Ectodermal cell (in vitro differentiated cells): Measurements from ENCODE around the gene LGALS3BP.

ENCODE experiments used
- H3K27ac ChIP-seq: 2 replicates; pipeline ENCODE4 v1.7.0; 2013; ENCODE audit warnings: mild to moderate bottlenecking, low read depth, low read length; ENCODE audit not compliant: insufficient read depth, poor library complexity, severe bottlenecking
- H3K27me3 ChIP-seq: 2 replicates; pipeline ENCODE4 v1.7.0; 2013; ENCODE audit warnings: mild to moderate bottlenecking, low read length; ENCODE audit not compliant: insufficient read depth, control insufficient read depth, poor library complexity, severe bottlenecking
- H3K36me3 ChIP-seq: one replicate; pipeline ENCODE4 v1.7.0; 2013; ENCODE audit warnings: low read length; ENCODE audit not compliant: control insufficient read depth, insufficient read depth
- H3K4me1 ChIP-seq: one replicate; pipeline ENCODE4 v1.7.0; 2013; ENCODE audit warnings: low read length; ENCODE audit not compliant: control insufficient read depth, insufficient read depth
- H3K4me3 ChIP-seq: 2 replicates; pipeline ENCODE4 v1.7.0; 2013; ENCODE audit warnings: low read depth, low read length, control low read depth; ENCODE audit not compliant: insufficient read depth
- H3K9me3 ChIP-seq: 2 replicates; pipeline ENCODE4 v1.7.0; 2013; ENCODE audit warnings: mild to moderate bottlenecking, low read length, moderate library complexity; ENCODE audit not compliant: control insufficient read depth
- WGBS, 2 experiments: methylation state at CpG; one replicate each; pipeline ENCODE4 v1.1.7; 2013; ENCODE audit warnings: missing lambda C conversion rate in 2 of 2; 5-methylcytosine and 5-hydroxymethylcytosine counted together

Gene LGALS3BP

DNA sequence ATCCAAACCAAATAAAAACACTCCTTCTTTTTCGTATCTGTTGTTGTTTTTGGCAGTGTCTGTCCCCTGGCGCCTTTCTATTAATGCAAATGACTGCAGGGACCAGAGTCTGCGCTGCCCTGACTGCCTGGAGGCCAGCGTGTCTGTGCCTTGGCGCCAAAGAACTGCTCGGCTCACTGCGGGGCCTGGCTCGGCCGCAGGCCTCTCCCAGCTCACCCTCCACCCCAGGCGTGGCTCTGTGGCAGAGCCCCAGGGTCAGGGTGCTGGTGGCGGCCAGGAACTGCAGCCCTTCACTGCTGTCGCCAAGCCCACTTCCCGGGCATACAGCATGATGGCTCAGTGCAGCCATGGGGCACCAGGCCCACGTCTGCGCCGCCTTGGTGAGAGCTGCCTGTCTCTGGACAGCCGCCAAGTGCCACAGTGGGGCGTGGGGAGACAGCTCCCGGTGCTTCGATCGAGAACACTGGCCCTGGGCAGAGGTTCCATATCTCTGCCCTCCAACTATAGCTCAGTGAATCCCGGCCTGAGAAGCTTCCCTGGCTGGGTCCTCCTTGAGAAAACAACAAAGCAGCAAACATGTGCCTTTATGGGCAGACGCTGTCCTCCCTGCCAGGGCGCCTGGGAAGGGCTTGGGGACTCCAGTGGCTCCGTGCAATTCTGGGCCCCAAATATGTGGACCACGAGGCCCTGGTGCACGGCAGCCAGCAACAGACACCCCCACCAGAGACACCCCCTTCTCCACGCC, 18.8 kb upstream of the LGALS3BP start:
- Histone ChIP-seq H3K36me3 (peaks cover 18% of the 10 kb centered on the region), H3K9me3 (no peaks in the 10 kb centered on the region), H3K4me3 (no peak overlapping the region), H3K27me3 (no peaks in the 10 kb centered on the region), H3K27ac (no peak overlapping the region), H3K4me1 (peaks cover 4% of the 10 kb centered on the region)
- 94% methylated on average over 28 of the region's 28 CpGs for whole genome bisulfite sequencing, 2 experiments

DNA sequence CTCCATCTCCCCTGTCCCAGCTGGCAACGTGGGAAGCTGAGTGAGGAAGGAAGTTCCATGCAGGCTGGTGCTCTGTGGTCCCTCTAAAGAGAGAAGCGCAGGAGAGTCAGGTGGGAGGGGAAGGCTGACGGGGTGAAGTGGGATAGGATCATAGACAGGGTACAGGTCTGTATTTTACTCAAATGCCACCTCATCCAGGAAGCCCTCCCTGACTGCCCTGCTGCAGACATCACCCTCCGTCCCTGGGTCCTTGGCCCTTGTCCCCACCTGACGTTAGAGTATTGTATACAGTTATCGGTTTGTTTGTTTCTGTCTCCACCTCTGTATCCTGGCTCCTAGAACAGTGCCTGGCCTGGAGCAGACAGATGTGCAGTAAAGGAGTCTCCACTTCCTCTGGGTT, 18.2 kb upstream of the LGALS3BP start:
- H3K36me3 ChIP-seq = peaks cover 18% of the 10 kb centered on the region
- H3K27ac ChIP-seq = no peak overlapping the region
- H3K9me3 ChIP-seq = no peaks in the 10 kb centered on the region
- WGBS, 2 experiments = 95 to 96% methylated on average over 6 of the region's 6 CpGs
- no peak overlapping the region for H3K4me3 ChIP-seq
- H3K27me3 ChIP-seq = no peaks in the 10 kb centered on the region
- H3K4me1 ChIP-seq = no peaks in the 10 kb centered on the region

DNA sequence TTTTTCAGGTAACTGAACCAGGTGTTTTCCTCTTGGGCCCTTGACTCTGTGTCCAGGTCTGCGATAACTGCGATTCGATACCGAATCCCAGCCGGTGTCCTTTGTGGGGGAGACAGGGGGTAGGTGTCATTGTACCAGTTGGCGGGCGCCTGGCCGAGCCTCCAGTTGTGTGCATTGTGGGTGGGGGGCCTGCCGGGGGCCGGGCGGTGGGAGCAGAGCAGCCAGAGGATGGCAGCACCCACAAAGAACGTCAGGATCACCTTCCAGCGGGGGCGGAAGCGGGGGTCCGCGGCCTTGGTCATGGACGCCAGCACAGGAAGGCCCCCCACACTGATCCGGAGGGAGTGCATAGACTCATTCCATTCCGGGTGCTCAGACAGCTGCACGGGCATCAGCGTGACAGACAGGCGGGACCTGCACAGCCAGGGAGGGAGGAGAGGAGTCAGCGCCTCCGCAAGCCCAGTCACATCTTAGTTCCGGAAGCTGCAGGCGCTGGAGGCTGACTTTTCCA, 17.6 kb upstream of the LGALS3BP start:
- Histone ChIP-seq H3K36me3 (peaks cover 18% of the 10 kb centered on the region), H3K27me3 (no peaks in the 10 kb centered on the region), H3K27ac (no peak overlapping the region), H3K4me3 (no peak overlapping the region), H3K4me1 (no peaks in the 10 kb centered on the region), H3K9me3 (no peaks in the 10 kb centered on the region)
- WGBS, 2 experiments = 96 to 97% methylated on average over 27 of the region's 27 CpGs

DNA sequence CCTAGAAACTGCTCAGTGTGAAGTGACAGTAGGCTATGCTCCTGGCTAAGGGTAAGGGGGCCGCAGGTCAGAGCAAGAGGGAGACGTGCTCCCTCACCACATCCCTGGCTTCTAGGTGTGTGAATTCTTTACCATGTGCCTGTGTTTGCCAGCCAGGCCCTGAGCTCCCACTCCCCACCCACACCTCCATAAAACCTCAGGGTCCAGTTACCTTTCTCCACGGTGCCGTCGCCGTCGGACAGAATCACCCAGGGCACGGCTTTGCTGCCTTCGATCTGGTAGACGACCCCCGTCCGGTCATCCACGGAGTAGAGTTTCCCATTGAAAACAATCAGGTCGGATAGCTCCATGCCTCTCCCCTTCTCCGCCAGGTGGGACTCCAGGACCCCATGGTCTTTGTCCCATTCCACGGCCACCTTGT, 17.1 kb upstream of the LGALS3BP start:
- Histone ChIP-seq H3K27ac (no peak overlapping the region), H3K4me1 (no peaks in the 10 kb centered on the region), H3K36me3 (peaks cover 18% of the 10 kb centered on the region), H3K4me3 (no peak overlapping the region), H3K9me3 (no peaks in the 10 kb centered on the region), H3K27me3 (no peaks in the 10 kb centered on the region)
- 96% methylated on average over 16 of the region's 16 CpGs for WGBS, 2 experiments

DNA sequence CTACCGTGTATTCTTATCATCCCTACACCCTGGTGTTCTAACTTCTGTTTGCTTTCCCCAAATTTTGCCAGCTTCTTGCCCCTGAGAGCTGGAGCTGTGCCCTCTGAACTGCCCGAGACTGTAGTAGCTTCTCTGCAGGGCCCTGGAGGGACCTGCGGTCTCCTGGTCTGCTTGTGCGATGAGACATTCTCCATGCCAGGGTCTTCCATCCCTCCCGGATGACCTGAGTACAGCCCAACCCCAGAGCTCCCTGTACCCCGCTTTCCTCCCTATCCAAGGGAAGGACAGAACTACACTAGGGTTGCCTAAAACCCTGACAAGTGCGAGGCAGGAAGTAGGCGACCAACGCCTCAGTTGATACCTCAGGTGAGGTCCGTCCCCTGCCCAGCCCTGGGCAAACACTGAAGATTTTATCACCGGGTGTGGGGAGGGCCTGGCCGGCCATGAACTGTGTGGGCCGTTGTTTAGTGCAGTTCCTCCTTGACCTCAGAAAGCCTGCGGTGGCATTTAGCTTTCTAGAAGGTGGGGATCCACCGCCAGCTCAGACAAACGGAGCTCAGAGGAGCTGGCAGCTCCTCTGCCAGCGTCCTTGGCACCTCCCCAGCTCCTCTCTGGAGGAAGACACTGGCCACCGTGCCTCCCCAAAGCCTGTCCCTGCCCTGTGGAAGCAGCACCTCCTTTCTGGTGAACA, 16.2 kb upstream of the LGALS3BP start:
- Histone ChIP-seq H3K36me3 (peaks cover 18% of the 10 kb centered on the region), H3K27ac (no peak overlapping the region), H3K27me3 (no peaks in the 10 kb centered on the region), H3K4me1 (no peaks in the 10 kb centered on the region), H3K9me3 (no peaks in the 10 kb centered on the region), H3K4me3 (no peak overlapping the region)
- WGBS, 2 experiments = 94 to 95% methylated on average over 18 of the region's 18 CpGs

DNA sequence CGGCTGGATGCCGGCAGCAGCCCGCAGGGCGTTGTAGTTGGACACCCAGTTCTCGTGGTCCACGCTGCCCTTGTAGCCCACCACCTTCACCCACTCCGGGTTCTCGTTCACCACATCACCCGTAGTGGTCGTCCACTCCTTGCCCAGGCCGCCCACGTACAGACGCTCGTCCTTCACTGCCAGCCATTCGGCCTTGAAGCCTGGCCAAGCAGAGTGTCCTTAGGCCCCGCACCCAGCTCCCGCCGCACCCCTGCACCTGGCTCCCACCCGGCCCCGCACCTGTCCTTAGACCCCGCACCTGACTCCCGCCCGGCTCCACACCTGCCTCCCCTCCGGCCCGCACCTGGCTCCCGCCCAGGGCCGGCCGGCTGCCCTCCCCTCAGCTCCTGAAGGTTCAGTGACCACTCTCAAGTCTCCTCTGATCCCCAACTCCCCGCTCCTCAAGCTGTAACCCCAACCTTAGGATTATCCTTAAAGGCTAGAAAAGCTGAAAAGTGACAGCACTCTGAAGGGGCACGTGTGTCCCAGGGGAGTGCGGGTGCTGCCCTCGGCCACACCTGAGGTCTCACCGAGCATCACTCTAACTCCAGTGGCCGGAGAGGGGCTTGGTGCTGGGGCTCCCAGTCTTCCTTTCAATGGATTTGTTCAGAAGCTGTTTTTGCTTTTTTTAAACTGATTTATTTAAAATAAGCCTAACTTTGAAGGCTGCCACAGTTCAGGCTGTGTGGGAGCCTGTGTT, 15.5 kb upstream of the LGALS3BP start:
- Histone ChIP-seq H3K36me3 (peaks cover 18% of the 10 kb centered on the region), H3K4me3 (no peak overlapping the region), H3K9me3 (no peaks in the 10 kb centered on the region), H3K27ac (no peak overlapping the region), H3K4me1 (no peaks in the 10 kb centered on the region), H3K27me3 (no peaks in the 10 kb centered on the region)
- WGBS, 2 experiments = 96% methylated on average over 34 of the region's 34 CpGs

DNA sequence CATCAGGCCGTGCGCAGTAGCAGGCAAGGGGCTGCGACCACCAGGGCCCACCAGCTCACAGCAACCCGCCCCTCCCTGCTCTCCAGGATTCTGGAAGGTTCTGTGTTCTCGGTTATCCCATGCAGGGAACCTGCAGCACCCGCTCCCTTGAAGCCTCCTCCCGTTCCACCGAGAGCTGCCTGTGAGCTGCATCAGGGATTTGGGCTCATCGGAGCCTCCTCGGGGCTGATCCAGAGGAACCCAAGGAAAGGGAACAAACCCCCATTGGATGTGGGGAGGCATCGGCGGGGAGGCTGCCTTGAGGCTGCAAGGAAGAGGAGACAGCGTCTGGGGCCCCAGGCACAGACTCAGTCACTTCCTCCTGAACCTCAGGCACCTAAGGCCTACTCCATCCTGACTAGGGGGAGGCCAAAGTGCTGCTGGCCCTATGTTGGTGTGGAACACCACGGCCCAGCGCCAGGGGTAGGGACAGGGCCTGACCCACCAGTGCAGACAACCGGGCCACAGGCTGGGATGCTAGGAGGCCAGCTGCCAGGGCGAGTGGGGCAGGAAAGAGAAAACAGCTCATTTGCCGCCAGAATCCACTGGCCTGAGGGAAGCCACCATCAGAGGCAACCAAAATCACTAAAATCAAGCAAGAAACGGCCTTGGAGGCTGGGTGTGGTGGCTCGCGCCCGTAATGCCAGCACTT, 14.4 kb upstream of the LGALS3BP start:
- 93 to 95% methylated on average over 22 of the region's 22 CpGs for WGBS, 2 experiments
- Histone ChIP-seq H3K4me1 (no peaks in the 10 kb centered on the region), H3K36me3 (peaks cover 18% of the 10 kb centered on the region), H3K27me3 (no peaks in the 10 kb centered on the region), H3K27ac (no peak overlapping the region), H3K9me3 (no peaks in the 10 kb centered on the region), H3K4me3 (no peak overlapping the region)

DNA sequence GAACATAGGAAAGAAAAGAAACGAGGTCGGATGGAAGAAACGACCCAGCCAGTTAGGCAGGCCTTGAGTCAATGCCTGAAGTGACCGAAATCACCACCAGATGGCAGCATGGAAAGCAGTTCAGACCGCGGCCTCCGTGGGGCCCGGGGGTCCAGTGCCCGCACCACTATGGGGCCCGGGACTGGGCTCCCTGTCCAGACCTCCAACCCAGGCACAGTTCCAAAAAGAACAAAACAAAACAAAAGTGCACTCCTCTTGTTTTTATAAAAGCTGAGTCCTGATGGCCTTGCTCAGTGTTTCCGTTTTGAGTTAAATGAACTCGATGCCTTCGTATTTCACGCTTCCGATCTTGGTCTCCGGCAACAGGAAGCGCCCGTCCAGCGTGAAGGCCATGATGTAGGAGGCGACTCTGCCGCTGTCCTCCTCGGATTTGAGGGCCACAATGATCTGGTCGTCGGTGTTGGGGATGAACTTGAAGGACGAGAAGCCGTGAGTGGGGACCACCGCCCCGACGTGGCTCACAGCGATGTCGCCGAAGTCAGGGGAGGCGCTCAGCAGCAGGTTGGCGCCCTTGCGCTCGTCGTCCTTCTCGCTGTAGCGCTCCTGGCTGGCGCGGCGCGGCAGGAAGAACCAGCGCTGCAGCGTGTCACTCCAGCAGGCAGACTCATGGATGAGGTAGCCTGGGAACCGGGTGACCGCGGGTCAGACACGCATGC, 13.7 kb upstream of the LGALS3BP start:
- H3K27me3 ChIP-seq = no peaks in the 10 kb centered on the region
- no peaks in the 10 kb centered on the region for H3K4me1 ChIP-seq
- WGBS, 2 experiments = 86 to 87% methylated on average over 49 of the region's 49 CpGs
- H3K27ac ChIP-seq = no peak overlapping the region
- H3K9me3 ChIP-seq = no peaks in the 10 kb centered on the region
- no peak overlapping the region for H3K4me3 ChIP-seq
- peaks cover 18% of the 10 kb centered on the region for H3K36me3 ChIP-seq

DNA sequence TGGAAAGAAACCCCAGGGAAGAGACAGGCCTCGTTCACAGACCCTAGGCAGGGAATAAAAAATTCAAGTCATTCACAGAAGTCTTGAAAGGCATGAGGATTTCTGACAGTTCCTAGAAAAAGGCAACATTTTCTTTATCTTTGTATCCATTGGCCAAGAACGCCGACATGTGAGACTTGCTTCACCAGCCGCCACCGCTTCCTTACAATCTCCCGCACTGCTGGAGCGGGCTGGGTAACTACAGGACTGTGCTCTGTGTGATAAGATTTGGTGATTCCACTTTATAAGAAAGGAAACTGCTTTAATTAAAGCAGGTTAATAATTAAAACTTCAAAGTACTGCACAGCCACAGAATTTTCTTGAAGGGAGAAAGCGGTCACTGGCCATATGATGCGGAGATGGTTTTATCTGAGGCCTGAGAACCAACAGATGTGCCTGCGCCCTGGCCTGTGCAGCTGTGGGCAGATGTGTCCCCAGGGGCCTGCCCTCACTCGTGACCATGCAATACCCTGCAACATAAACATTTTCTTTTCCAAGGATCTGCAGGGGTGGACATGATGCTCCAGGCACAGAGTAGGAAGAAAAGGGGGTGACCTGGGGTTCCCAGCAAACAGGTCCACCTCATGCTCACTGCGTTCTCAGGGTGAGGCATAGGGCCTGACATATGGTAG, 13.0 kb upstream of the LGALS3BP start:
- no peak overlapping the region for H3K27ac ChIP-seq
- H3K36me3 ChIP-seq = peaks cover 18% of the 10 kb centered on the region
- no peaks in the 10 kb centered on the region for H3K9me3 ChIP-seq
- no peaks in the 10 kb centered on the region for H3K27me3 ChIP-seq
- H3K4me3 ChIP-seq = no peak overlapping the region
- 94% methylated on average over 12 of the region's 12 CpGs for WGBS, 2 experiments
- H3K4me1 ChIP-seq = no peaks in the 10 kb centered on the region
